ENCODE results near the gene GRID2. TPM values are rescaled to one million over a fixed set of nuclear protein-coding genes. Genes with fewer than 3 reads are reported as not detected.

The GRID2 gene
- total and polyA plus RNA-seq, 2 of the 13 experiments (the other 11 are each of a cell fraction or from before 2014, with no cell fraction given), result not detected

DNA sequence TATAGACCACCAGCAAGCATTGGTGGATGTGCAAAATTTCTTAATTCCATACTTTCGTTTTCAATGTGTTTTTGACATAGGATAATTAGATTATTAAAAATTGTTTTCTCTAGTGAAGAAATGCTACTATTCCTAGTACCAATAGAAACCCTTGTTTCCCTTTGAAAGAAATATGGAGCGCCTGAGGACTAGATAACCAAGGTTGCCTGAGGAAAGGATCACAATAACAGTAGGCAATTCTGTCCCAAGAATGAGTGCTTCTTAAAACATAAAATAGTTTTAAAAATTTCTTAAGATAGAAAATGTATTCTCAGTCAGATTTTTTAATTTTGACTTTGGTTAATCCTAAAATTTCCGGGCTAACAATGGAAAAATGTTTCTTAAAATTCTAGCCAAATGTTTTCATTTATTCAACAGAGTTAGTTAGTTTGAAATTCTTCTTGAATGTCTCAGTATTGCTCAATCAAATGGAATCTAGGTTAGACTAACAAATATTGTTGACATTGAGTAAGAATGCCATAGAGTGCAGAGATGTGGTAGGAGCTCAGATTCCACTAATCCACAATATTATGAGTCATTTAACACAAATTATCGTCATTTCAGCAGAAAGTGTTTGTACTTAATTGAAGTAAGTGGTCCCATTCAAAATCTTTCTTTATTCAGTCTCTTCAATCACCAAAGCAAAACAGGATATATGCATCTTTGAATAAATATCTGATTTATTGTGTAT, 666.0 kb downstream of the GRID2 start (continued):
- TF ChIP-seq, protein P1, sequence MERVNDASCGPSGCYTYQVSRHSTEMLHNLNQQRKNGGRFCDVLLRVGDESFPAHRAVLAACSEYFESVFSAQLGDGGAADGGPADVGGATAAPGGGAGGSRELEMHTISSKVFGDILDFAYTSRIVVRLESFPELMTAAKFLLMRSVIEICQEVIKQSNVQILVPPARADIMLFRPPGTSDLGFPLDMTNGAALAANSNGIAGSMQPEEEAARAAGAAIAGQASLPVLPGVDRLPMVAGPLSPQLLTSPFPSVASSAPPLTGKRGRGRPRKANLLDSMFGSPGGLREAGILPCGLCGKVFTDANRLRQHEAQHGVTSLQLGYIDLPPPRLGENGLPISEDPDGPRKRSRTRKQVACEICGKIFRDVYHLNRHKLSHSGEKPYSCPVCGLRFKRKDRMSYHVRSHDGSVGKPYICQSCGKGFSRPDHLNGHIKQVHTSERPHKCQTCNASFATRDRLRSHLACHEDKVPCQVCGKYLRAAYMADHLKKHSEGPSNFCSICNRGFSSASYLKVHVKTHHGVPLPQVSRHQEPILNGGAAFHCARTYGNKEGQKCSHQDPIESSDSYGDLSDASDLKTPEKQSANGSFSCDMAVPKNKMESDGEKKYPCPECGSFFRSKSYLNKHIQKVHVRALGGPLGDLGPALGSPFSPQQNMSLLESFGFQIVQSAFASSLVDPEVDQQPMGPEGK (CRISPR knock-in tag; IDR thresholded peaks at IDR 0.05), result no peak
- TF ChIP-seq ZKSCAN5 (CRISPR knock-in tag; IDR thresholded peaks at IDR 0.05) (no peak), ZNF264 (CRISPR knock-in tag; IDR thresholded peaks at IDR 0.05) (0 out of 2 replicates have a peak, but pooled peaks have one; percentile 24), ZNF230 (CRISPR knock-in tag; IDR thresholded peaks at IDR 0.05) (no peak), CREB1 (IDR thresholded peaks at IDR 0.05) (peak; percentile 47; the same call in 1 of the 2 replicates), CREB1 (CRISPR knock-in tag; IDR thresholded peaks at IDR 0.05) (peak; percentile 56), ZNF644 (CRISPR knock-in tag; IDR thresholded peaks at IDR 0.05; ENCODE audit: low read depth) (0 out of 2 replicates have a peak, but pooled peaks have one; percentile 33), SMARCC2 (IDR thresholded peaks at IDR 0.05) (peak; percentile 71; the same call in 1 of the 2 replicates), NR2F6 (IDR thresholded peaks at IDR 0.05) (no peak), NR2F6 (CRISPR knock-in tag; IDR thresholded peaks at IDR 0.05) (peak; percentile 44; the same call in 1 of the 2 replicates), NAIF1 (CRISPR knock-in tag; IDR thresholded peaks at IDR 0.05; ENCODE audit: borderline replicate concordance) (no peak), FIP1L1 (IDR thresholded peaks at IDR 0.05; ENCODE audit: borderline replicate concordance, insufficient read depth, low read depth, low read length) (no peak), GATAD2A (CRISPR knock-in tag; IDR thresholded peaks at IDR 0.05) (peak; percentile 89), FOXM1 (CRISPR knock-in tag; IDR thresholded peaks at IDR 0.05) (no peak), TEAD2 (CRISPR knock-in tag; IDR thresholded peaks at IDR 0.05) (no peak), NFRKB (IDR thresholded peaks at IDR 0.05) (no peak), ZNF12 (CRISPR knock-in tag; IDR thresholded peaks at IDR 0.05) (no peak), TRIM24 (CRISPR knock-in tag; IDR thresholded peaks at IDR 0.05) (peak; percentile 85), RBM22 (optimal IDR thresholded peaks at IDR 0.05; ENCODE audit: low read length) (no peak), ZNF431 (CRISPR knock-in tag; IDR thresholded peaks at IDR 0.05; ENCODE audit: borderline replicate concordance, low read depth) (no peak), ZNF337 (CRISPR knock-in tag; IDR thresholded peaks at IDR 0.05; ENCODE audit: borderline replicate concordance, low read depth) (no peak)
- TF ChIP-seq, protein P2, sequence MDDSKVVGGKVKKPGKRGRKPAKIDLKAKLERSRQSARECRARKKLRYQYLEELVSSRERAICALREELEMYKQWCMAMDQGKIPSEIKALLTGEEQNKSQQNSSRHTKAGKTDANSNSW (CRISPR knock-in tag; IDR thresholded peaks at IDR 0.05; ENCODE audit: borderline replicate concordance), result no peak
- TF ChIP-seq, protein P3, sequence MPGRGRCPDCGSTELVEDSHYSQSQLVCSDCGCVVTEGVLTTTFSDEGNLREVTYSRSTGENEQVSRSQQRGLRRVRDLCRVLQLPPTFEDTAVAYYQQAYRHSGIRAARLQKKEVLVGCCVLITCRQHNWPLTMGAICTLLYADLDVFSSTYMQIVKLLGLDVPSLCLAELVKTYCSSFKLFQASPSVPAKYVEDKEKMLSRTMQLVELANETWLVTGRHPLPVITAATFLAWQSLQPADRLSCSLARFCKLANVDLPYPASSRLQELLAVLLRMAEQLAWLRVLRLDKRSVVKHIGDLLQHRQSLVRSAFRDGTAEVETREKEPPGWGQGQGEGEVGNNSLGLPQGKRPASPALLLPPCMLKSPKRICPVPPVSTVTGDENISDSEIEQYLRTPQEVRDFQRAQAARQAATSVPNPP (CRISPR knock-in tag; IDR thresholded peaks at IDR 0.05), result no peak
- TF ChIP-seq, protein P4, sequence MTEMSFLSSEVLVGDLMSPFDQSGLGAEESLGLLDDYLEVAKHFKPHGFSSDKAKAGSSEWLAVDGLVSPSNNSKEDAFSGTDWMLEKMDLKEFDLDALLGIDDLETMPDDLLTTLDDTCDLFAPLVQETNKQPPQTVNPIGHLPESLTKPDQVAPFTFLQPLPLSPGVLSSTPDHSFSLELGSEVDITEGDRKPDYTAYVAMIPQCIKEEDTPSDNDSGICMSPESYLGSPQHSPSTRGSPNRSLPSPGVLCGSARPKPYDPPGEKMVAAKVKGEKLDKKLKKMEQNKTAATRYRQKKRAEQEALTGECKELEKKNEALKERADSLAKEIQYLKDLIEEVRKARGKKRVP (CRISPR knock-in tag; IDR thresholded peaks at IDR 0.05), result 0 out of 4 replicates have a peak, but pooled peaks of 1 of the 2 experiments have one; percentile 20
- TF ChIP-seq, protein P5, sequence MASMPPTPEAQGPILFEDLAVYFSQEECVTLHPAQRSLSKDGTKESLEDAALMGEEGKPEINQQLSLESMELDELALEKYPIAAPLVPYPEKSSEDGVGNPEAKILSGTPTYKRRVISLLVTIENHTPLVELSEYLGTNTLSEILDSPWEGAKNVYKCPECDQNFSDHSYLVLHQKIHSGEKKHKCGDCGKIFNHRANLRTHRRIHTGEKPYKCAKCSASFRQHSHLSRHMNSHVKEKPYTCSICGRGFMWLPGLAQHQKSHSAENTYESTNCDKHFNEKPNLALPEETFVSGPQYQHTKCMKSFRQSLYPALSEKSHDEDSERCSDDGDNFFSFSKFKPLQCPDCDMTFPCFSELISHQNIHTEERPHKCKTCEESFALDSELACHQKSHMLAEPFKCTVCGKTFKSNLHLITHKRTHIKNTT (CRISPR knock-in tag; IDR thresholded peaks at IDR 0.05), result no peak

Data from HepG2 (cell line).